ENCODE data around the gene CCDC88B.

Gene CCDC88B

DNA sequence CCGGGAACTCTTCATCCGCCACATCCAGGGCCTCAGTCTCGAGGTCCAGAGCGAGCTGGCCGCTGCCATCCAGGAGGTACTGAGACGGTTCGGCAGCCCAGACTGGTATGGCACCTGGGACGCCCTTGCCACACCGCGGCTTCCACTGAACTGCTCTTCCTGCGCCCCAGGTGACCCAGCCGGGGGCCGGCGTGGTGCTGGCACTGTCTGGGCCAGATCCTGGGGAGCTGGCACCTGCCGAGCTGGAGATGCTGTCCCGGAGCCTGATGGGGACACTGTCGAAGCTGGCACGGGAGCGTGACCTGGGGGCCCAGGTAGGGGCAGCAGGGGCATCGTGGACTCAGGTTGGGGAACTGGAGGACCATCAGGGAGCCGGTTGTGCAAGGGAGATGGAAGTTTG, 1.4 kb downstream of the CCDC88B start:
- Histone ChIP-seq H3K4me2 (ENCODE audit: low read depth, low read length, poor library complexity, severe bottlenecking) (no peak overlapping the region), H3K79me2 (ENCODE audit: insufficient read depth, low read length) (peaks cover 5% of the 10 kb centered on the region; the same call in 1 of the 2 replicates), H3K9me3 (ENCODE audit: insufficient read depth, low read length) (no peaks in the 10 kb centered on the region), H3K4me3 (ENCODE audit: insufficient read depth, low read length, poor library complexity, severe bottlenecking) (no peak overlapping the region), H3K9me2 (replicated peaks; ENCODE audit: insufficient read depth, low read length) (no peaks in the 10 kb centered on the region), H2AFZ (ENCODE audit: low read depth, low read length, severe bottlenecking) (no peak overlapping the region), H3K9ac (ENCODE audit: low read length) (no peak overlapping the region), H3K27ac (ENCODE audit: low read depth, low read length) (no peak overlapping the region), H4K20me1 (ENCODE audit: low read depth, low read length) (no peaks in the 10 kb centered on the region), H3F3A (ENCODE audit: insufficient read depth) (peaks cover 15% of the 10 kb centered on the region), H3K27me3 (ENCODE audit: low read length) (no peaks in the 10 kb centered on the region), H3K36me3 (ENCODE audit: low read length) (no peaks in the 10 kb centered on the region)
- no peak for TF ChIP-seq EZH2phosphoT487 (conservative IDR thresholded peaks at IDR 0.05; ENCODE audit: low read length)
- TF ChIP-seq, protein P1, sequence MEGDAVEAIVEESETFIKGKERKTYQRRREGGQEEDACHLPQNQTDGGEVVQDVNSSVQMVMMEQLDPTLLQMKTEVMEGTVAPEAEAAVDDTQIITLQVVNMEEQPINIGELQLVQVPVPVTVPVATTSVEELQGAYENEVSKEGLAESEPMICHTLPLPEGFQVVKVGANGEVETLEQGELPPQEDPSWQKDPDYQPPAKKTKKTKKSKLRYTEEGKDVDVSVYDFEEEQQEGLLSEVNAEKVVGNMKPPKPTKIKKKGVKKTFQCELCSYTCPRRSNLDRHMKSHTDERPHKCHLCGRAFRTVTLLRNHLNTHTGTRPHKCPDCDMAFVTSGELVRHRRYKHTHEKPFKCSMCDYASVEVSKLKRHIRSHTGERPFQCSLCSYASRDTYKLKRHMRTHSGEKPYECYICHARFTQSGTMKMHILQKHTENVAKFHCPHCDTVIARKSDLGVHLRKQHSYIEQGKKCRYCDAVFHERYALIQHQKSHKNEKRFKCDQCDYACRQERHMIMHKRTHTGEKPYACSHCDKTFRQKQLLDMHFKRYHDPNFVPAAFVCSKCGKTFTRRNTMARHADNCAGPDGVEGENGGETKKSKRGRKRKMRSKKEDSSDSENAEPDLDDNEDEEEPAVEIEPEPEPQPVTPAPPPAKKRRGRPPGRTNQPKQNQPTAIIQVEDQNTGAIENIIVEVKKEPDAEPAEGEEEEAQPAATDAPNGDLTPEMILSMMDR (IDR thresholded peaks at IDR 0.05; ENCODE audit: insufficient read depth, low read length, poor library complexity, severe bottlenecking) = no peak

DNA sequence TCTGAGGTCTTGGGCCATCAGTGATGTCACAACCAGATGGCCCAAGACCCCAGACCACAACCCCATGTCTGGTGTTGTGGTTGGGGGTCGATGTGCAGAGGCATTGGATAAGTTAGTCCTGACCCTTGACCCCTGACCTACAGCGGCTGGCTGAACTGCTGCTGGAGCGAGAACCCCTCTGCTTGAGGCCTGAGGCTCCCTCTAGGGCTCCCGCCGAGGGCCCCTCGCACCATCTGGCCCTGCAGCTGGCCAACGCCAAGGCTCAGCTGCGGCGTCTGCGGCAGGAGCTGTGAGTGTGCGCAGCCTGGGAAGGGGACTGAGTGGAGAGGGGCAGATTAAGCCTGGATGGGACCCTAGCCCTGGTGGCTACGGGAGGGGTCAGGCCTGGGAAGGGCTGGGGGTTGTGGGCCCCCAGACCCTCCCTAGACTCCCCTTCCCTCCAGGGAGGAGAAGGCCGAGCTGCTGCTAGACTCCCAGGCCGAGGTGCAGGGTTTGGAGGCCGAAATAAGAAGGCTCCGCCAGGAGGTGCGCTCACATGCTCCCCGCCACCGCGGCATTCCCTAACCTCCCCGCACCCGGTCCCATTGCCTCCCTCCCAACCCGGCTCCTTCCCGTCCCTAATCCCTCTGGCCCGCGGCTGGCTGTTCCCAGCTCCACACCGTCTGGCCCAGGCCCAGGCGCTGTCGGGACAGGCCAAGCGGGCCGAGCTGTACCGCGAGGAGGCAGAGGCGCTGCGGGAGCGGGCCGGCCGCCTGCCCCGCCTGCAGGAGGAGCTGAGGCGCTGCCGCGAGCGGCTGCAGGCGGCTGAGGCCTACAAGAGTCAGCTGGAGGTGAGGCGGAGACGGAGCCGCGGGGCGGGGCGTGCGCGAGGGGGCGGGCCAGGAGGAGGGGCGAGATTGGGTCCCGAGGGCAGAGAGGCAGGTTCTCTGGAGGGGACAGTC, 2.1 kb downstream of the CCDC88B start:
- no peaks in the 10 kb centered on the region for H3K9me2 ChIP-seq (replicated peaks; ENCODE audit: insufficient read depth, low read length)
- no peaks in the 10 kb centered on the region for H3K27me3 ChIP-seq (ENCODE audit: low read length)
- peaks cover 15% of the 10 kb centered on the region for H3F3A ChIP-seq (ENCODE audit: insufficient read depth)
- no peak overlapping the region for H3K4me3 ChIP-seq (ENCODE audit: insufficient read depth, low read length, poor library complexity, severe bottlenecking)
- no peak overlapping the region for H3K9ac ChIP-seq (ENCODE audit: low read length)
- no peak overlapping the region for H3K27ac ChIP-seq (ENCODE audit: low read depth, low read length)
- TF ChIP-seq EZH2phosphoT487 (conservative IDR thresholded peaks at IDR 0.05; ENCODE audit: low read length) = no peak
- TF ChIP-seq, protein P1 (IDR thresholded peaks at IDR 0.05; ENCODE audit: insufficient read depth, low read length, poor library complexity, severe bottlenecking) = peak; percentile 25
- no peak overlapping the region for H2AFZ ChIP-seq (ENCODE audit: low read depth, low read length, severe bottlenecking)
- H3K79me2 ChIP-seq (ENCODE audit: insufficient read depth, low read length) = peaks cover 5% of the 10 kb centered on the region; the same call in 1 of the 2 replicates
- no peaks in the 10 kb centered on the region for H3K9me3 ChIP-seq (ENCODE audit: insufficient read depth, low read length)
- H3K4me2 ChIP-seq (ENCODE audit: low read depth, low read length, poor library complexity, severe bottlenecking) = peak overlapping the region; percentile 35
- H3K36me3 ChIP-seq (ENCODE audit: low read length) = no peaks in the 10 kb centered on the region
- H4K20me1 ChIP-seq (ENCODE audit: low read depth, low read length) = no peaks in the 10 kb centered on the region

DNA sequence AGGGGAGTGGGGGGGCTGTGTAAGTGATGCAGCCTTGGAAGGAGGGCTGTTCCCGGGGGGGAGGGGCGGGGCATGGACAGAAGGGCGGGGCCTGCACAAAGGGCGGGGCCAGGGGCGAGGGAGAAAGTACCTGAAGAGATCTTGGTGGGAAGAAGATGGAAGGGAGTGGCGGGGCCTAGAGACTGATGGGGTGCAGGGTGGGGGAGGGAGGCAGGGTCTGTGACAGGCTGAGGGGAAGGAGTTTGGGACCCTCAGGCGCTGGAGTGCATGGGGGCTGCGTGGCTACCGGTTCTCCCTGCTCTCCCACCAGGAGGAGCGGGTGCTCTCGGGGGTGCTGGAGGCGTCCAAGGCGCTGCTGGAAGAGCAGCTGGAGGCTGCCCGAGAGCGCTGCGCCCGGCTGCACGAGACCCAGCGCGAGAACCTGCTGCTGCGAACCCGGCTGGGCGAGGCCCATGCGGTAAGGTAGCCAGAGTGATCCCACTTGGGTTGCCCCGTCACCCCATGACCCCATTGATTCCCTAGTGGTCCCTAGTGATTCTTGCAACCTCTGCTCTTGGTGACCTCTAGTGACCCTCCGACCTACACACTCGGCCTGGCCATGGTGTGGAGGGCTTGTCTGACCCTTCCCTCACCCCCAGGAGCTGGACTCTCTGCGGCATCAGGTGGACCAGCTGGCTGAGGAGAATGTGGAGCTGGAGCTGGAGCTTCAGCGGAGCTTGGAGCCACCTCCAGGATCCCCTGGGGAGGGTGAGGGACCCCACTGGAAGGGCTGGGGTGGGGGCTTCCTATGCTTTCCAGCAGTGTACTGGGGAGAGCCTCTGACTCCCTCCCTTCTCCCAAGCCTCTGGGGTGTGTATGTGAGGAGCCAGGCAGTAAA, 3.1 kb downstream of the CCDC88B start:
- Histone ChIP-seq H3K4me3 (ENCODE audit: insufficient read depth, low read length, poor library complexity, severe bottlenecking) (no peak overlapping the region), H3K36me3 (ENCODE audit: low read length) (no peaks in the 10 kb centered on the region), H3F3A (ENCODE audit: insufficient read depth) (peaks cover 13% of the 10 kb centered on the region), H3K9me2 (replicated peaks; ENCODE audit: insufficient read depth, low read length) (no peaks in the 10 kb centered on the region), H3K27me3 (ENCODE audit: low read length) (no peaks in the 10 kb centered on the region), H3K4me2 (ENCODE audit: low read depth, low read length, poor library complexity, severe bottlenecking) (peak overlapping the region; percentile 35), H4K20me1 (ENCODE audit: low read depth, low read length) (no peaks in the 10 kb centered on the region), H3K79me2 (ENCODE audit: insufficient read depth, low read length) (peaks cover 5% of the 10 kb centered on the region; the same call in 1 of the 2 replicates), H3K9ac (ENCODE audit: low read length) (no peak overlapping the region), H2AFZ (ENCODE audit: low read depth, low read length, severe bottlenecking) (no peak overlapping the region), H3K27ac (ENCODE audit: low read depth, low read length) (no peak overlapping the region), H3K9me3 (ENCODE audit: insufficient read depth, low read length) (no peaks in the 10 kb centered on the region)
- TF ChIP-seq, protein P1 (IDR thresholded peaks at IDR 0.05; ENCODE audit: insufficient read depth, low read length, poor library complexity, severe bottlenecking) = no peak
- no peak for TF ChIP-seq EZH2phosphoT487 (conservative IDR thresholded peaks at IDR 0.05; ENCODE audit: low read length)

All from SU-DHL-6 (cell line).